Measurements from ENCODE around the gene DBF4B. TPM values are rescaled to one million over a fixed set of nuclear protein-coding genes. Genes with fewer than 3 reads are reported as not detected.

The DBF4B gene
- total RNA-seq, 3 donors from 2014 or later (not counting 1 experiment from before 2014, with no cell fraction given) = 3.0 to 4.1 (median 4.1) TPM

DNA sequence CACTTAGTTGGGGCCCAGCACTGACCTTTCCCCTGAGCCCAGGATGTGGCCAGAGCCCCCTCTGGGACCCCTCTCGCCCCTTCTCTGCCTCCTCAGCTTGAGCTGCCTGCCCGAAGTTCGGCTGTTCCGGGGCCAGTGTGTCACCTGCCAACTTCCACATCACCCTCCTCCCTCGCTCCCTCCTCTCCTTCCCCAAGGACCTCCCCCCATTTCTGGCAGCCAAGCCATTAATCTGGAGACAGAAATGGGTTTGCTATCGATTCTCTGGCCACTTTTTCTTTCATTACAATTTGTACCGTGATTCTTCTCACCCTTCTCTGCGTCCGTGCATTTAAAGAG is 41.5 kb downstream of the DBF4B start:
- Mint-ChIP-seq H3K27me3 (ENCODE audit: low read depth in 2 of 2) (peaks cover 0 to 3% of the 10 kb centered on the region in 2 donors), H3K4me1 (no peaks in the 10 kb centered on the region), H3K4me3 (no peak overlapping the region), H3K36me3 (no peaks in the 10 kb centered on the region), H3K27ac (no peak overlapping the region), H3K9me3 (no peaks in the 10 kb centered on the region)
- Histone ChIP-seq H3K4me3 (ENCODE audit: low read length) (no peak overlapping the region), H3K9me3 (ENCODE audit: control insufficient read depth, insufficient read depth, low read length) (no peaks in the 10 kb centered on the region), H3K36me3 (ENCODE audit: control insufficient read depth, insufficient read depth, low read length) (no peaks in the 10 kb centered on the region), H3K4me1 (ENCODE audit: control insufficient read depth, insufficient read depth, low read length) (no peaks in the 10 kb centered on the region), H3K27me3 (ENCODE audit: control insufficient read depth, insufficient read depth, low read length) (no peaks in the 10 kb centered on the region), H3K27ac (ENCODE audit: low read length) (no peak overlapping the region)
- TF ChIP-seq, protein P1, sequence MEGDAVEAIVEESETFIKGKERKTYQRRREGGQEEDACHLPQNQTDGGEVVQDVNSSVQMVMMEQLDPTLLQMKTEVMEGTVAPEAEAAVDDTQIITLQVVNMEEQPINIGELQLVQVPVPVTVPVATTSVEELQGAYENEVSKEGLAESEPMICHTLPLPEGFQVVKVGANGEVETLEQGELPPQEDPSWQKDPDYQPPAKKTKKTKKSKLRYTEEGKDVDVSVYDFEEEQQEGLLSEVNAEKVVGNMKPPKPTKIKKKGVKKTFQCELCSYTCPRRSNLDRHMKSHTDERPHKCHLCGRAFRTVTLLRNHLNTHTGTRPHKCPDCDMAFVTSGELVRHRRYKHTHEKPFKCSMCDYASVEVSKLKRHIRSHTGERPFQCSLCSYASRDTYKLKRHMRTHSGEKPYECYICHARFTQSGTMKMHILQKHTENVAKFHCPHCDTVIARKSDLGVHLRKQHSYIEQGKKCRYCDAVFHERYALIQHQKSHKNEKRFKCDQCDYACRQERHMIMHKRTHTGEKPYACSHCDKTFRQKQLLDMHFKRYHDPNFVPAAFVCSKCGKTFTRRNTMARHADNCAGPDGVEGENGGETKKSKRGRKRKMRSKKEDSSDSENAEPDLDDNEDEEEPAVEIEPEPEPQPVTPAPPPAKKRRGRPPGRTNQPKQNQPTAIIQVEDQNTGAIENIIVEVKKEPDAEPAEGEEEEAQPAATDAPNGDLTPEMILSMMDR (IDR thresholded peaks at IDR 0.05) = no peak
- 90% methylated on average over 9 of the region's 9 CpGs for WGBS (ENCODE audit: insufficient coverage)
- DNase-seq = no peak
- no peak for ATAC-seq
- intact Hi-C loops (cut with micrococcal nuclease) = no loop called here

DNA sequence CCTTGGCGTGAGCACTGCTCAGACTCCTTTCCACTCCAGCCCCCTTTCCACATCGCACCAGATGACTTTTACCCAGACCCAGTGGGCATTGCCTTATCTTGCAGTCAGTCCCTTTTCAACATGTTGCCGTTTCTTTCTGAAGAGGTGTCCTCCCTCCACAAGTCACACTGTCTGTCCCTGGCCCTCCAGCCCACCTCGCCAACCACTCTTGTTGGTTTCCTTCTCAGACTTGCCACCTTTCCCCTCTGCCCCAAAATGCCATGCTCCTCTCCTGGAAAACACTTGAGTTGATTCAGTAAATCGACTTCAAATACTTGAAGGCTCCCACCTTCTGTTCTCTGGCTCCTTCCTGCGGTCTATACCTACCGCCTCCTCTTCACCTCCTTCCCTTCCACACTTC is 42.9 kb downstream of the DBF4B start:
- Mint-ChIP-seq H3K4me1 (no peaks in the 10 kb centered on the region), H3K4me3 (no peak overlapping the region), H3K9me3 (no peaks in the 10 kb centered on the region), H3K36me3 (no peaks in the 10 kb centered on the region), H3K27ac (no peak overlapping the region), H3K27me3 (ENCODE audit: low read depth in 2 of 2) (peaks cover 0 to 3% of the 10 kb centered on the region in 2 donors)
- no peaks in the 10 kb centered on the region for H3K27me3 ChIP-seq (ENCODE audit: control insufficient read depth, insufficient read depth, low read length)
- intact Hi-C loops (cut with micrococcal nuclease) = no loop called here
- H3K27ac ChIP-seq (ENCODE audit: low read length) = no peak overlapping the region
- DNase-seq (no peak), ATAC-seq (no peak)
- H3K4me3 ChIP-seq (ENCODE audit: low read length) = no peak overlapping the region
- H3K9me3 ChIP-seq (ENCODE audit: control insufficient read depth, insufficient read depth, low read length) = no peaks in the 10 kb centered on the region
- TF ChIP-seq, protein P1 (IDR thresholded peaks at IDR 0.05) = no peak
- 91% methylated on average over 7 of the region's 7 CpGs for WGBS (ENCODE audit: insufficient coverage)
- no peaks in the 10 kb centered on the region for H3K4me1 ChIP-seq (ENCODE audit: control insufficient read depth, insufficient read depth, low read length)
- no peaks in the 10 kb centered on the region for H3K36me3 ChIP-seq (ENCODE audit: control insufficient read depth, insufficient read depth, low read length)

DNA sequence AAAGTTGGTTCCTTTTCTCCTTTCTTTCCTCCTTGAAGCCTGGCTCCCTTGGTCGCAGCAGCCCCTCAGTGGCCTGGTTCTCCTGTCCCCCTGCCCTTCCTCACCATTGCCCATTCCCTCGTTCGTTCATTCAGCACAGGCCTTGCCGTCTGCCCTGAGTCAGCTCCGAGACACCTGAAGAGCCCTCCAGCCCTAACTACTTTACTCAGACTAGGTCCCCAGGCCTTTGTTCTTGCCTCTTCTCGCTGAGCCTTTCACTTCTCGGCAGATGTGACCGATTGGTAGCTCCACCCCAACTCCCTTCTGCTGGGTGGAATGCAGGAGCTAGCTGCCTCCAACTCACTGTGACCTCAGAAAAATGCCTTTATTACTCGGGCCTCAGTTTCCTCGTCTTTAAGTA is 43.3 kb downstream of the DBF4B start:
- Histone ChIP-seq H3K36me3 (ENCODE audit: control insufficient read depth, insufficient read depth, low read length) (no peaks in the 10 kb centered on the region), H3K9me3 (ENCODE audit: control insufficient read depth, insufficient read depth, low read length) (no peaks in the 10 kb centered on the region), H3K4me1 (ENCODE audit: control insufficient read depth, insufficient read depth, low read length) (no peaks in the 10 kb centered on the region), H3K27me3 (ENCODE audit: control insufficient read depth, insufficient read depth, low read length) (no peaks in the 10 kb centered on the region), H3K4me3 (ENCODE audit: low read length) (no peak overlapping the region), H3K27ac (ENCODE audit: low read length) (no peak overlapping the region)
- ATAC-seq (no peak), DNase-seq (no peak)
- H3K9me3 Mint-ChIP-seq = no peaks in the 10 kb centered on the region
- H3K36me3 Mint-ChIP-seq = no peaks in the 10 kb centered on the region
- no peaks in the 10 kb centered on the region for H3K4me1 Mint-ChIP-seq
- TF ChIP-seq, protein P1 (IDR thresholded peaks at IDR 0.05) = no peak
- H3K27ac Mint-ChIP-seq = no peak overlapping the region
- 94% methylated on average over 9 of the region's 10 CpGs for WGBS (ENCODE audit: insufficient coverage)
- no peak overlapping the region for H3K4me3 Mint-ChIP-seq
- peaks cover 0 to 3% of the 10 kb centered on the region in 2 donors for H3K27me3 Mint-ChIP-seq (ENCODE audit: low read depth in 2 of 2)
- intact Hi-C loops (cut with micrococcal nuclease) = no loop called here

Measured in natural killer cell (primary cell).